GM04504 (cell line): ENCODE data around the gene ST3GAL4.

Experiments used
- DNase-seq: peaks from one replicate; pipeline ENCODE4 v3.0.0-alpha.2; 2012; ENCODE audit warnings: low read depth

Gene ST3GAL4

DNA sequence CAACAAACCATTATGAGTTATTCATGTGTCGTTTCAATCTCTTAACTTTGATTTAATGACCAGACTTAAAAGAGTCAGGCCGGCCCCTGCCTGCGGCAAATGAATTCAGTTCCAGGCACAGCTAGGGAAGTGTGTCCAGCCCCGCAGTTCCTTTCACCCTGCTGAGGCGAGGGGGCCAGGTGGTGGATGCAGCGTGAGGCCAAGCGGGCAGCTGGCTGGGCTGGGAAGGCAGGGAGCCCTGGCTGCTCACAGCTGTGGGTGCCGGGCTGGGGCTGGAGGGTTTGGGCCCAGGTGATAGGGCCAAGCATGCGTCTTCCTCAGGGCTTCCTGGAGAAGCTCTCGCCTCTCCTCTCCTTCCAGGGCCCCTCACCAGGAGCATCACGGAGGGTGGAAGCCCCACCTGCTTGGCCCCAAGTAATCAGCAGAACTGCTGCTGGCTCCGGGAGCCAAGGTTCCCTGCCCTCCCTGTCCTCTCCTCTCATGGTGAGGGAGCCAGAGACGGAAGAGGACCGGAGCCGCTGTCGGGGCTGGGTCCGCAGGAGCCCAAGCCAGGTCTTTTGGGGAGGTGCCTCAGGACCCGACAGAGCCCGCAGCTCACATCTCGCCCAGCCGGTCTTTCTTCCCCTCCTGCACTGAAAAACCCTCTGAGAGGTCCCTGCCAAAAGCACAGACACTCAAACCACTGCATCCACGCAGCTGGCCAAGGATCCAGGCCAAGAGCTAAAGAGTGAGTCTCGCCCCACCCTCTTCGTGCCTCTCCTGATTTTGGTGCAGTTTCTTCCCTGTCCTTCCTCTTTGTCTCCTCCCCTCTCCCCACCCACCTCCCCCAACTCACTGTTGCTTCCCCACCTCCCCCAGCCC, 97.0 kb downstream of the ST3GAL4 start:
- DNase-seq = no peak

DNA sequence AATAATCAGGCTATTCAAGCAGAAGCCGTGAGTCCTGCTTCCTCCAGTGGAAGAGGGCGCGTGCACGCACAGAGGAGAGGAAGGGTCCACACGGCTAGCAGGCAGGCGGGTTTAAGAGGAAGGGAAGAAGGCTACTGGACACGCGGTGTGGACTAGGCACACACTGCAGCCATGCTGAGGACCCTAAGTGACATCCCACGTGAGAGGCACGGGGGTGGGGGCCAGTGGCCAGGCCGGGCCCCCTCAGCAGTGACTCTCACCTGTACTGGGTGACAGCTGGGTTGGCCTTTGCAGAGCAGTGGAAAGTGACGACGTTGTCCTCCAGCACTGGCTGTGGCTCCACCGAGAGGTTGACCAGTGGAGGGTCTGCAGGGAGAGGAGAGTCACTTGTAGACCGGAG, 100.6 kb downstream of the ST3GAL4 start:
- no peak for DNase-seq

GRCh38 chr11:126456783-126457542, 101.5 kb downstream of the ST3GAL4 start:
- no peak for DNase-seq

- no peak for DNase-seq
These were observed 102.3 kb downstream of the ST3GAL4 start for GRCh38 chr11:126457817-126458216.

- DNase-seq = peak; percentile 66
These were observed 104.3 kb downstream of the ST3GAL4 start for GRCh38 chr11:126459691-126460281.

DNA sequence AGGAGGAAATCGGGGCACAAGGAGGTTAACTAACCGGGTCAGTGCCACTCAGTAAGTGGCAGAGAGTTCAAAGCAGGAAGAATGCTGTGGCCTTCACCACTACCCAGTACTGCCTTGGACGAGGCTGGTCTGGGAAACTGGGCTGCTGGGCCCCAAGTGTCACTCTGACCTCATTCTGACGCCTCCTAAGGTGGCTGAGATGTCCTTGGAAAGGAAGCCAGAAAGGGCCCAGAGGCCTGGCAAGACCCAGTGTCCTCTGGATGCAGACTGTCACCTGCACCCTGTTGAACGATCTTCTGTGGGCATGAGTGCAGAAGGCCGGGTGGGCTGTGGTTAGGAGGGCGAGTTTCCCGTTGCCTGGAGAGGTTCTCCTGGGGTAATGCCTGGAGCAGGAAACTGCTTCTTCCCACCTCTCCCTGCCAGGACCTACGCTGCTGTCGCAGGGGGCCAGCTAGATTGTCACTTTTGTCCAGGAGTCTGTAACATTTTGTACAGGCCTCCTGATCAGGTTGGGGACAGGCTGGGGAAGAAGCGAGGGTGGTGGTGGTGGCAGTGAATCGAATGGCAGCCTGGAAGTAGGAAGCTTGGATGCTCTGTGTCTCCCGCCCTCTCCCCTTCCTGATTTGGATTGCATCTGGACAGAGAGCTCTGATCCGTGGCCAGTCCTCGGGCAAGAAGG, 105.1 kb downstream of the ST3GAL4 start:
- DNase-seq = no peak

GRCh38 chr11:126461096-126461440, 105.6 kb downstream of the ST3GAL4 start:
- no peak for DNase-seq

GRCh38 chr11:126461996-126462395, 106.5 kb downstream of the ST3GAL4 start:
- DNase-seq = no peak

GRCh38 chr11:126462422-126462821, 106.9 kb downstream of the ST3GAL4 start:
- DNase-seq = no peak
